Tongue (tissue), 3 donors: ENCODE measurements around the gene AK4. TPM values are rescaled to one million over a fixed set of nuclear protein-coding genes. Genes with fewer than 3 reads are reported as not detected.

Experiments
- DNase-seq: peaks from one replicate; pipeline ENCODE4 v3.0.0-alpha.2; 2015
- small RNA-seq: library from RNA; depleted of rRNA; stranded (forward); fragments of <200 nt; gene quantifications from one replicate; pipeline ENCODE3, GENCODE V24; 2014; ENCODE audit warnings: low replicate concordance
- total RNA-seq: library from RNA; depleted of rRNA; stranded (reverse); fragments of >200 nt; gene quantifications from one replicate; pipeline ENCODE4 v1.2.3, GENCODE V29; 2014

AK4 gene
- total RNA-seq, 1 donor from 2014 or later = 18.3 TPM

DNA sequence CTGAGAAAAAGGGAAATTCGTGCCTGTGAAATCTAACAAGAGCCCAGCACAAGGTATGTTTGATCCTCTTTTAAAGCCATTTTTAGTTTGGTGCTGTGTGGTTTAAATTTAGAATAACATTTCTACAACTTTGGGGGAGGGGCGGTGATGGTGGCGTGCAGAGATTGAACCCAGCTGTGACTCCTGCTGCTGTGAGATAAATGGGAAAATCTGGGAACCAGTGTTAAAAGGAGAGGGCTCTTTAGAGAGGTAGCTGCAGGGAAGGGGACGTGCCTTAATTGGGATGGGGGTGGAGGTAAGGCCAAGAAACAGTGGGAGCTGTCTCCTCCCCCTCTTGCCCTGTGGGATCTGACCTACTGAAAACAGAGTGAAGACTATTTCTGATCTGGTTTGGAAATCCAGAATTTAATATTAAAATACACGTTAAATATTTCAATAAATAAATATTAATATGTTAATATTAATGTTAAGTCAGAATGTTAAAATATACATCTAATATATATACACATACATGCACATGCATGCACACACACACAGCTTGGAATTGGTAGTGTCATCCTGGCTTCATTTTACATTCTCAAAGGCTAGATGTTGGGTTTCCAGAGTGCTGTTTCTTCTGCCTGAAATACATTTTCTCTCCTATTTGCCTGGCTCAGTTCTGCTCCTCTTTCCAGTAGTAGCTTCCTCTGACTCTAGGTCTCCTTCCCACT lies 131.2 kb downstream of the AK4 start:
- no peak for DNase-seq

Small RNAs within 50 kb of the gene (small RNA-seq; reads per million reads assigned to genes)
- gene RPS29P7 = not detected

Other genes with a start within 250 kb of the AK4 start
- 85.6 TPM for gene JAK1, start 181.7 kb upstream of the AK4 start, total RNA-seq
- gene DNAJC6, start 161.3 kb downstream of the AK4 start, total RNA-seq = 2.9 TPM